Uterus (tissue), 2 donors: Measurements from ENCODE around the gene CACNB4.

Experiments used
- CTCF ChIP-seq, 4 experiments: fragments of 200-600 bp in 2 of 4; fragments of 450-650 bp in 2 of 4; sonication (generic) in 2 of 4; IDR thresholded peaks; one replicate each; pipeline ENCODE4 v1.5.1; 2016 to 2019; ENCODE audit warnings: antibody characterized with exemption in 4 of 4, mild to moderate bottlenecking in 2 of 4, moderate library complexity in 1 of 4
- POLR2A ChIP-seq, 2 donors: fragments of 450-650 bp; IDR thresholded peaks; one replicate each; pipeline ENCODE4 v1.6.1; 2016; ENCODE audit warnings: antibody characterized with exemption in 2 of 2, mild to moderate bottlenecking in 1 of 2, moderate library complexity in 1 of 2

GRCh38 chr2:151961558-151961957, 137.3 kb downstream of the CACNB4 start:
- TF ChIP-seq POLR2A (IDR thresholded peaks at IDR 0.05) (no peak), CTCF (IDR thresholded peaks at IDR 0.05) (no peak)
